BJ (cell line): Measurements from ENCODE around the gene EHHADH. TPM values are rescaled to one million over a fixed set of nuclear protein-coding genes. Genes with fewer than 3 reads are reported as not detected.
A peak's percentile ranks its signal among the peaks of the same experiment; 100 is the strongest.
"Not testable (repeated sequence)": the region's sequence is repeated elsewhere in the genome, so short reads cannot be mapped to it uniquely, and the experiment has no call there.

ENCODE experiments used
- CTCF ChIA-PET: fragments of 350-600 bp; formaldehyde crosslinking; extraction: SDS; loops from one replicate; lab custom pipeline; 2021; ENCODE audit warnings: antibody characterized with exemption, inconsistent platforms; lab: Yijun Ruan, JAX
- POLR2A ChIA-PET: fragments of 300-600 bp; sonication (Branson Sonifier 250); formaldehyde crosslinking; extraction: SDS; loops from one replicate; lab custom pipeline; 2021; ENCODE audit warnings: antibody characterized with exemption; lab: Charles Lee
- DNase-seq: peaks from one replicate; pipeline ENCODE4 v3.0.0-alpha.2; 2011; ENCODE audit warnings: low read depth
- H3K27me3 ChIP-seq: 2 replicates; pipeline ENCODE4 v1.6.0; 2011; ENCODE audit warnings: low read length; ENCODE audit not compliant: control insufficient read depth, insufficient read depth
- H3K36me3 ChIP-seq: 2 replicates; pipeline ENCODE4 v1.5.1; 2011; ENCODE audit warnings: low read length; ENCODE audit not compliant: control insufficient read depth, insufficient read depth
- H3K4me3 ChIP-seq: 2 replicates; pipeline ENCODE4 v1.5.1; 2011; ENCODE audit warnings: low read depth, mild to moderate bottlenecking, control low read depth, low read length
- polyA plus RNA-seq: library from polyadenylated mRNA; depleted of rRNA; stranded (reverse); fragments of >200 nt; gene quantifications from 2 replicates; pipeline ENCODE4 v1.2.3, GENCODE V29; 2011
- TF ChIP-seq, protein P1 (sequence below): IDR thresholded peaks from 2 replicates; pipeline ENCODE4 v1.5.1; 2011; ENCODE audit warnings: low read depth, mild to moderate bottlenecking, control low read depth, inconsistent platforms, low read length, moderate library complexity; ENCODE audit not compliant: insufficient read depth

EHHADH gene
- polyA plus RNA-seq, 1 experiment: 5.2 TPM

DNA sequence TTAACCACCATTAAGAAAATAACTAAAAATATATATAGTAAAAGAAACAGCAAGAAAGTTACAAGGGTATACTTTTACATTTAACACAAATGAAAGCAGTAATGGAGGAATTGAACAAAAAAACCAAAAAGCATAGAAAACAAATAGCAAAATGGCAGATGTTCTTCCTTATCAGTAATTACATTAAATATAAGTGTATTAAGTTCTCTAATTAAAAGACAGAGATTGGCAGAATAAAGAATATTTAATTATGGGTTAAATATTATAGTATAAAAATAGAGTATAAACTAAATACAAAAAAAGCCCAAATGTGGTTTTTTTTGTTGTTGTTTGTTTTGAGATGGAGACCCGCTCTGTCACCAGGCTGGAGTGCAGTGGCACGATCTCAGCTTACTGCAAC is 20.5 kb downstream of the EHHADH start:
- ChIA-PET POLR2A (no interaction called here), CTCF (no interaction called here)
- H3K27me3 ChIP-seq: no peaks in the 10 kb centered on the region
- DNase-seq: no peak
- H3K4me3 ChIP-seq: no peak overlapping the region
- no peaks in the 10 kb centered on the region for H3K36me3 ChIP-seq
- TF ChIP-seq, protein P1, sequence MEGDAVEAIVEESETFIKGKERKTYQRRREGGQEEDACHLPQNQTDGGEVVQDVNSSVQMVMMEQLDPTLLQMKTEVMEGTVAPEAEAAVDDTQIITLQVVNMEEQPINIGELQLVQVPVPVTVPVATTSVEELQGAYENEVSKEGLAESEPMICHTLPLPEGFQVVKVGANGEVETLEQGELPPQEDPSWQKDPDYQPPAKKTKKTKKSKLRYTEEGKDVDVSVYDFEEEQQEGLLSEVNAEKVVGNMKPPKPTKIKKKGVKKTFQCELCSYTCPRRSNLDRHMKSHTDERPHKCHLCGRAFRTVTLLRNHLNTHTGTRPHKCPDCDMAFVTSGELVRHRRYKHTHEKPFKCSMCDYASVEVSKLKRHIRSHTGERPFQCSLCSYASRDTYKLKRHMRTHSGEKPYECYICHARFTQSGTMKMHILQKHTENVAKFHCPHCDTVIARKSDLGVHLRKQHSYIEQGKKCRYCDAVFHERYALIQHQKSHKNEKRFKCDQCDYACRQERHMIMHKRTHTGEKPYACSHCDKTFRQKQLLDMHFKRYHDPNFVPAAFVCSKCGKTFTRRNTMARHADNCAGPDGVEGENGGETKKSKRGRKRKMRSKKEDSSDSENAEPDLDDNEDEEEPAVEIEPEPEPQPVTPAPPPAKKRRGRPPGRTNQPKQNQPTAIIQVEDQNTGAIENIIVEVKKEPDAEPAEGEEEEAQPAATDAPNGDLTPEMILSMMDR: no peak

DNA sequence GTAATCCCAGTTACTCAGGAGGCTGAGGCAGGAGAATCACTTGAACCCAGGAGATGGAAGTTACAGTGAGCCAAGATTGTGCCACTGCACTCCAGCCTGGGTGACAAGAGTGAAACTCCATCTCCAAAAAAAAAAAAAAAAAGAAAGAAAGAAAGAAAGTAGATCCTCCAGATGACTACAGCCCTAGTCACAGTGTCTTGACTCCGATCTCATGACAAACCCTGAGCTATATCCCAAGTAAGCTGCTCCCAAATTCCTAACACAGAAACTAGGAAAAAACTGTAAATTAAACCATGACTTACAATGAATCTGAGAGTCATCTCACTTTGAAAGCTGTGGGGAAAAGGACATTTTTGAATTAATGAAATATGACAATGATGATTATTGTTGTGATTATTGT is 27.3 kb downstream of the EHHADH start:
- CTCF ChIA-PET: interaction anchor here (0.6 to 1.2 kb wide), 2 partner anchors 8 to 31 kb away, joined by 3 read pairs; no protein-coding TSS in a partner anchor
- POLR2A ChIA-PET, DNase-seq: not testable (repeated sequence)

GRCh38 chr3:185225523-185225922 is 28.3 kb downstream of the EHHADH start:
- DNase-seq: peak; percentile 32
- TF ChIP-seq, protein P1: no peak
- H3K27me3 ChIP-seq: no peaks in the 10 kb centered on the region
- POLR2A ChIA-PET: interaction anchor here (0.5 kb wide), 1 partner anchor 15 kb away, joined by 3 read pairs; no protein-coding TSS in a partner anchor
- H3K36me3 ChIP-seq: no peaks in the 10 kb centered on the region
- CTCF ChIA-PET: interaction anchor here (0.7 to 1.7 kb wide), 3 partner anchors 9 to 83 kb away, joined by 3 to 6 read pairs (median 3); no protein-coding TSS in a partner anchor
- H3K4me3 ChIP-seq: no peak overlapping the region

More for the DNA sequence above, 27.3 kb downstream of the EHHADH start:
- not testable (repeated sequence) for H3K36me3 ChIP-seq, H3K4me3 ChIP-seq, H3K27me3 ChIP-seq

DNA sequence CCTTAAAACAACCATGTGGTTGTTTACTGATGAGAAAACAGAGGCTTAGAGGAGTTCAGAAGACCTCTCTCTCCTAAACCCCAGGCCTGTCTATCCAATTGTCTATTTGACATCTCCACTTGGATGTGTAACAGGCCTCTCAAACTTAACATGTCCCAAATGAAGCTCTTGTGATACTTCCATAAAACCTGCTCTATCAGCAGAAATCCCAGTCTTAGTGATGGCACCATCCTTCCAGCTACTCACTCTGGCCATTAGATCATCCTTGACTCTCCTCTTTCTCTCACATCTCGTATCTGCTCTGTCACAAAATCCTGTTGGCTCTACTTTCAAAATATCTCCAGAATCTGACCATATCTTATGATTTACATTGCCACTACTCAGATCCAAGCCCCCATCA is 28.8 kb downstream of the EHHADH start:
- CTCF ChIA-PET: interaction anchor here (1.2 to 1.7 kb wide), 2 partner anchors 9 to 10 kb away, joined by 3 to 6 read pairs; no protein-coding TSS in a partner anchor

GRCh38 chr3:185221203-185221602 is 32.6 kb downstream of the EHHADH start:
- H3K36me3 ChIP-seq: no peaks in the 10 kb centered on the region; the same call in 1 of the 2 replicates
- CTCF ChIA-PET: interaction anchor here (1.4 kb wide), 1 partner anchor 49 kb away, joined by 3 read pairs; no protein-coding TSS in a partner anchor
- DNase-seq: no peak
- POLR2A ChIA-PET: no interaction called here
- no peak overlapping the region for H3K4me3 ChIP-seq
- H3K27me3 ChIP-seq: no peaks in the 10 kb centered on the region
- TF ChIP-seq, protein P1: no peak

More for the DNA sequence above, 28.8 kb downstream of the EHHADH start:
- DNase-seq: no peak
- TF ChIP-seq, protein P1: no peak
- H3K4me3 ChIP-seq: no peak overlapping the region
- no peaks in the 10 kb centered on the region for H3K27me3 ChIP-seq
- no peaks in the 10 kb centered on the region for H3K36me3 ChIP-seq
- POLR2A ChIA-PET: no interaction called here

GRCh38 chr3:185216607-185216958 is 37.3 kb downstream of the EHHADH start:
- POLR2A ChIA-PET: no interaction called here
- Histone ChIP-seq H3K4me3 (no peak overlapping the region), H3K27me3 (no peaks in the 10 kb centered on the region), H3K36me3 (no peaks in the 10 kb centered on the region; the same call in 1 of the 2 replicates)
- no peak for DNase-seq
- TF ChIP-seq, protein P1: no peak
- CTCF ChIA-PET: interaction anchor here (0.6 to 2.1 kb wide), 7 partner anchors 8 to 360 kb away, joined by 3 to 10 read pairs (median 3); no protein-coding TSS in a partner anchor
